HEK293 (cell line): ENCODE data around the gene PIM2.

Experiments
- EGR2 ChIP-seq: fragments of 450-650 bp; formaldehyde crosslinking; IDR thresholded peaks from 2 replicates; pipeline ENCODE4 v1.5.1; 2016; ENCODE audit warnings: low read depth, missing biosample characterization, missing genetic modification characterization
- GLIS1 ChIP-seq: fragments of 450-650 bp; formaldehyde crosslinking; IDR thresholded peaks from 2 replicates; pipeline ENCODE4 v1.5.1; 2016; ENCODE audit warnings: missing biosample characterization, missing genetic modification characterization
- KLF8 ChIP-seq: fragments of 450-650 bp; formaldehyde crosslinking; IDR thresholded peaks from 2 replicates; pipeline ENCODE4 v1.5.1; 2016; ENCODE audit warnings: missing biosample characterization, missing genetic modification characterization
- REPIN1 ChIP-seq: fragments of 450-650 bp; formaldehyde crosslinking; IDR thresholded peaks from 2 replicates; pipeline ENCODE4 v1.5.1; 2017; ENCODE audit warnings: missing biosample characterization, missing genetic modification characterization, low read depth
- SCRT1 ChIP-seq: fragments of 450-650 bp; formaldehyde crosslinking; IDR thresholded peaks from 2 replicates; pipeline ENCODE4 v1.5.1; 2016; ENCODE audit warnings: missing biosample characterization, missing genetic modification characterization, borderline replicate concordance
- SCRT2 ChIP-seq: fragments of 450-650 bp; formaldehyde crosslinking; IDR thresholded peaks from 2 replicates; pipeline ENCODE4 v1.5.1; 2016; ENCODE audit warnings: missing biosample characterization, missing genetic modification characterization
- SETDB1 ChIP-seq: IDR thresholded peaks from one replicate; pipeline ENCODE4 v1.6.1; 2017; ENCODE audit warnings: mild to moderate bottlenecking, low read length, moderate library complexity, mixed read lengths; ENCODE audit not compliant: insufficient read length
- ZBTB11 ChIP-seq: fragments of 450-650 bp; formaldehyde crosslinking; conservative IDR thresholded peaks from 2 replicates; pipeline ENCODE4 v1.5.1; 2016; ENCODE audit warnings: low read depth, missing biosample characterization, missing genetic modification characterization
- ZNF146 ChIP-seq: fragments of 450-650 bp; formaldehyde crosslinking; IDR thresholded peaks from 2 replicates; pipeline ENCODE4 v1.5.1; 2016; ENCODE audit warnings: missing biosample characterization, missing genetic modification characterization
- ZNF175 ChIP-seq: fragments of 450-650 bp; formaldehyde crosslinking; IDR thresholded peaks from 2 replicates; pipeline ENCODE4 v1.5.1; 2016; ENCODE audit warnings: missing biosample characterization, missing genetic modification characterization
- ZNF274 ChIP-seq, 2 experiments: fragments of 200-500 bp in 1 of 2; fragments of 450-650 bp in 1 of 2; sonication (Bioruptor generic) in 1 of 2; formaldehyde crosslinking in 1 of 2; IDR thresholded peaks; 2 replicates each; pipeline versions ENCODE4 v1.5.1 to v1.6.1; 2014 to 2016; ENCODE audit warnings: borderline replicate concordance in 1 of 2, inconsistent platforms in 1 of 2, low read length in 1 of 2, missing biosample characterization in 1 of 2, missing genetic modification characterization in 1 of 2
- ZNF324 ChIP-seq: fragments of 450-650 bp; formaldehyde crosslinking; IDR thresholded peaks from 2 replicates; pipeline ENCODE4 v1.5.1; 2016; ENCODE audit warnings: missing biosample characterization, missing genetic modification characterization
- ZNF423 ChIP-seq: fragments of 450-650 bp; formaldehyde crosslinking; IDR thresholded peaks from 2 replicates; pipeline ENCODE4 v1.5.1; 2016; ENCODE audit warnings: missing biosample characterization, missing genetic modification characterization
- ZNF510 ChIP-seq: fragments of 450-650 bp; formaldehyde crosslinking; IDR thresholded peaks from 2 replicates; pipeline ENCODE4 v1.5.1; 2018; ENCODE audit warnings: mild to moderate bottlenecking, missing genetic modification characterization, missing biosample characterization; ENCODE audit not compliant: insufficient replicate concordance
- ZNF518A ChIP-seq: fragments of 450-650 bp; formaldehyde crosslinking; conservative IDR thresholded peaks from 2 replicates; pipeline ENCODE4 v1.5.1; 2016; ENCODE audit warnings: low read depth, missing biosample characterization, missing genetic modification characterization
- ZNF560 ChIP-seq: fragments of 450-650 bp; formaldehyde crosslinking; IDR thresholded peaks from 2 replicates; pipeline ENCODE4 v1.5.1; 2017; ENCODE audit warnings: missing biosample characterization, missing genetic modification characterization, borderline replicate concordance
- ZNF580 ChIP-seq: fragments of 450-650 bp; formaldehyde crosslinking; IDR thresholded peaks from 2 replicates; pipeline ENCODE4 v1.5.1; 2016; ENCODE audit warnings: missing biosample characterization, missing genetic modification characterization
- ZNF610 ChIP-seq: fragments of 450-650 bp; formaldehyde crosslinking; IDR thresholded peaks from 2 replicates; pipeline ENCODE4 v1.5.1; 2016; ENCODE audit warnings: missing biosample characterization, missing genetic modification characterization, borderline replicate concordance
- ZNF624 ChIP-seq: fragments of 450-650 bp; formaldehyde crosslinking; IDR thresholded peaks from 2 replicates; pipeline ENCODE4 v1.5.1; 2017; ENCODE audit warnings: missing biosample characterization, missing genetic modification characterization
- ZNF692 ChIP-seq: fragments of 450-650 bp; formaldehyde crosslinking; IDR thresholded peaks from 2 replicates; pipeline ENCODE4 v1.5.1; 2016; ENCODE audit warnings: missing biosample characterization, missing genetic modification characterization
- ZNF776 ChIP-seq: fragments of 450-650 bp; formaldehyde crosslinking; IDR thresholded peaks from 2 replicates; pipeline ENCODE4 v1.5.0; 2017; ENCODE audit warnings: missing biosample characterization, missing genetic modification characterization, borderline replicate concordance
- ZNF791 ChIP-seq: fragments of 450-650 bp; formaldehyde crosslinking; IDR thresholded peaks from 2 replicates; pipeline ENCODE4 v1.5.1; 2016; ENCODE audit warnings: missing biosample characterization, missing genetic modification characterization
- ZSCAN23 ChIP-seq: fragments of 450-650 bp; formaldehyde crosslinking; IDR thresholded peaks from 2 replicates; pipeline ENCODE4 v1.5.1; 2016; ENCODE audit warnings: missing biosample characterization, missing genetic modification characterization
- ZSCAN4 ChIP-seq: fragments of 450-650 bp; formaldehyde crosslinking; IDR thresholded peaks from 2 replicates; pipeline ENCODE4 v1.5.1; 2017; ENCODE audit warnings: missing biosample characterization, missing genetic modification characterization
- ZSCAN5A ChIP-seq: fragments of 450-650 bp; formaldehyde crosslinking; IDR thresholded peaks from 2 replicates; pipeline ENCODE4 v1.5.1; 2016; ENCODE audit warnings: missing biosample characterization, missing genetic modification characterization

The PIM2 gene

GRCh38 chrX:48957827-48958634 lies 39.2 kb upstream of the PIM2 start (continued):
- no peak for TF ChIP-seq ZNF146
- TF ChIP-seq EGR2 (tag by site-specific recombination) = peak; percentile 85
- TF ChIP-seq ZNF510 (tag by site-specific recombination) = no peak
- no peak for TF ChIP-seq ZNF560 (tag by site-specific recombination)
- TF ChIP-seq SCRT2 = no peak
- no peak for TF ChIP-seq REPIN1 (tag by site-specific recombination)
- TF ChIP-seq SETDB1 = no peak
- TF ChIP-seq ZSCAN23 (tag by site-specific recombination) = no peak
- TF ChIP-seq GLIS1 (tag by site-specific recombination) = 0 out of 2 replicates have a peak, but pooled peaks have one; percentile 22
- TF ChIP-seq ZSCAN5A (tag by site-specific recombination) = no peak
- TF ChIP-seq ZNF624 (tag by site-specific recombination) = no peak
- TF ChIP-seq ZNF610 (tag by site-specific recombination) = no peak
- peak; percentile 62; the same call in 1 of the 2 replicates for TF ChIP-seq ZNF324 (tag by site-specific recombination)
- TF ChIP-seq ZNF518A (tag by site-specific recombination) = 0 out of 2 replicates have a peak, but pooled peaks have one; percentile 61
- no peak for TF ChIP-seq ZNF274 (IDR thresholded peaks at IDR 0.05; ENCODE audit: low read length)
- TF ChIP-seq ZNF274 (tag by site-specific recombination; IDR thresholded peaks at IDR 0.05; ENCODE audit: borderline replicate concordance) = no peak
- TF ChIP-seq KLF8 = peak; percentile 44; the same call in 1 of the 2 replicates
- no peak for TF ChIP-seq SCRT1 (tag by site-specific recombination)
- TF ChIP-seq ZNF423 (tag by site-specific recombination) = no peak
- peak; percentile 97 for TF ChIP-seq ZNF580 (tag by site-specific recombination)
- no peak for TF ChIP-seq ZNF175 (tag by site-specific recombination)
- peak; percentile 43; the same call in 1 of the 2 replicates for TF ChIP-seq ZNF692 (tag by site-specific recombination)
- no peak for TF ChIP-seq ZNF776 (tag by site-specific recombination)
- no peak for TF ChIP-seq ZSCAN4 (tag by site-specific recombination)
- peak; percentile 89 for TF ChIP-seq ZBTB11
- TF ChIP-seq ZNF791 = no peak
